A673 (cell line): ENCODE results near the gene NDUFA13. TPM values are rescaled to one million over a fixed set of nuclear protein-coding genes. Genes with fewer than 3 reads are reported as not detected.

ENCODE experiments used
- BruUV-seq: library from RNA; stranded (reverse); fragments of 400-500 nt; replicated peaks from 2 replicates; lab custom pipeline; 2021; lab: Mats Ljungman, UMichigan
- CTCF ChIA-PET: fragments of 300-600 bp; sonication (Branson Sonifier 250); formaldehyde crosslinking; loops from one replicate; lab custom pipeline; 2022; ENCODE audit warnings: antibody characterized with exemption; lab: Charles Lee
- POLR2A ChIA-PET: fragments of 300-600 bp; sonication (Branson Sonifier 250); formaldehyde crosslinking; loops from one replicate; lab custom pipeline; 2022; ENCODE audit warnings: antibody characterized with exemption; ENCODE audit not compliant: low non-redundant PET; lab: Charles Lee
- DNase-seq: peaks from one replicate; pipeline ENCODE4 v3.0.0-alpha.2; 2015; ENCODE audit warnings: low spot score
- H3K27ac ChIP-seq: fragments of 200-600 bp; sonication (generic); 2 replicates; pipeline ENCODE4 v1.5.1; 2016; ENCODE audit warnings: mixed run types, low read depth, mild to moderate bottlenecking, mixed read lengths, antibody characterized with exemption, low read length; ENCODE audit not compliant: poor library complexity, severe bottlenecking
- H3K27me3 ChIP-seq: fragments of 200-600 bp; sonication (generic); replicated peaks from 2 replicates; pipeline ENCODE4 v1.6.1; 2017; ENCODE audit warnings: mixed run types, low read depth, mild to moderate bottlenecking, mixed read lengths, antibody characterized with exemption, low read length; ENCODE audit not compliant: insufficient read depth, poor library complexity
- H3K36me3 ChIP-seq: fragments of 200-600 bp; sonication (generic); 2 replicates; pipeline ENCODE4 v1.6.1; 2016; ENCODE audit warnings: mixed run types, mild to moderate bottlenecking, mixed read lengths, antibody characterized with exemption, low read length; ENCODE audit not compliant: insufficient read depth, poor library complexity, severe bottlenecking
- H3K4me1 ChIP-seq: fragments of 200-600 bp; sonication (generic); 2 replicates; pipeline ENCODE4 v1.6.1; 2017; ENCODE audit warnings: mixed run types, mild to moderate bottlenecking, mixed read lengths, antibody characterized with exemption, low read length; ENCODE audit not compliant: insufficient read depth, poor library complexity, severe bottlenecking
- H3K4me3 ChIP-seq: fragments of 200-600 bp; sonication (generic); 2 replicates; pipeline ENCODE4 v1.5.1; 2016; ENCODE audit warnings: low read depth, mixed run types, mild to moderate bottlenecking, mixed read lengths, low read length; ENCODE audit not compliant: poor library complexity, severe bottlenecking
- H3K9me3 ChIP-seq: fragments of 200-600 bp; sonication (generic); 2 replicates; pipeline ENCODE4 v1.6.1; 2016; ENCODE audit warnings: mixed run types, low read depth, mild to moderate bottlenecking, mixed read lengths, antibody characterized with exemption, low read length; ENCODE audit not compliant: poor library complexity, severe bottlenecking
- EZH2 ChIP-seq: fragments of 200-600 bp; sonication (generic); IDR thresholded peaks from 2 replicates; pipeline ENCODE4 v1.6.1; 2017; ENCODE audit warnings: borderline replicate concordance, low read depth, mild to moderate bottlenecking, mixed read lengths, antibody characterized with exemption, low read length; ENCODE audit not compliant: poor library complexity, severe bottlenecking
- intact Hi-C: fragments of 100-400 bp; cut with micrococcal nuclease; formaldehyde crosslinking; loops from one replicate; pipeline ENCODE4 v1.10.0; 2022; ENCODE audit not compliant: unreplicated experiment
- total RNA-seq: library from RNA; stranded (reverse); gene quantifications from 2 replicates; pipeline ENCODE4 v1.2.3, GENCODE V29; 2021
- TF ChIP-seq, protein P1 (sequence below): fragments of 300-800, 200-600 bp; sonication (generic); conservative IDR thresholded peaks from 2 replicates; pipeline ENCODE4 v1.5.1; 2017; ENCODE audit warnings: low read depth, mild to moderate bottlenecking, antibody characterized with exemption, low read length, moderate library complexity, mixed read lengths

The NDUFA13 gene
- total RNA-seq, 1 experiment from 2014 or later = 431 TPM

- no peak for TF ChIP-seq EZH2
- TF ChIP-seq, protein P1, sequence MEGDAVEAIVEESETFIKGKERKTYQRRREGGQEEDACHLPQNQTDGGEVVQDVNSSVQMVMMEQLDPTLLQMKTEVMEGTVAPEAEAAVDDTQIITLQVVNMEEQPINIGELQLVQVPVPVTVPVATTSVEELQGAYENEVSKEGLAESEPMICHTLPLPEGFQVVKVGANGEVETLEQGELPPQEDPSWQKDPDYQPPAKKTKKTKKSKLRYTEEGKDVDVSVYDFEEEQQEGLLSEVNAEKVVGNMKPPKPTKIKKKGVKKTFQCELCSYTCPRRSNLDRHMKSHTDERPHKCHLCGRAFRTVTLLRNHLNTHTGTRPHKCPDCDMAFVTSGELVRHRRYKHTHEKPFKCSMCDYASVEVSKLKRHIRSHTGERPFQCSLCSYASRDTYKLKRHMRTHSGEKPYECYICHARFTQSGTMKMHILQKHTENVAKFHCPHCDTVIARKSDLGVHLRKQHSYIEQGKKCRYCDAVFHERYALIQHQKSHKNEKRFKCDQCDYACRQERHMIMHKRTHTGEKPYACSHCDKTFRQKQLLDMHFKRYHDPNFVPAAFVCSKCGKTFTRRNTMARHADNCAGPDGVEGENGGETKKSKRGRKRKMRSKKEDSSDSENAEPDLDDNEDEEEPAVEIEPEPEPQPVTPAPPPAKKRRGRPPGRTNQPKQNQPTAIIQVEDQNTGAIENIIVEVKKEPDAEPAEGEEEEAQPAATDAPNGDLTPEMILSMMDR = no peak
- Histone ChIP-seq H3K36me3 (peaks cover 70% of the 10 kb centered on the region), H3K4me3 (no peak overlapping the region), H3K27me3 (no peaks in the 10 kb centered on the region), H3K9me3 (no peaks in the 10 kb centered on the region), H3K4me1 (peaks cover 14% of the 10 kb centered on the region), H3K27ac (no peak overlapping the region)
- DNase-seq = no peak
- BruUV-seq = no TSS peak
- CTCF ChIA-PET = no interaction called here
- intact Hi-C loops = no loop called here
- POLR2A ChIA-PET = no interaction called here
These were observed 20.1 kb upstream of the NDUFA13 start for GRCh38 chr19:19495614-19496603.

DNA sequence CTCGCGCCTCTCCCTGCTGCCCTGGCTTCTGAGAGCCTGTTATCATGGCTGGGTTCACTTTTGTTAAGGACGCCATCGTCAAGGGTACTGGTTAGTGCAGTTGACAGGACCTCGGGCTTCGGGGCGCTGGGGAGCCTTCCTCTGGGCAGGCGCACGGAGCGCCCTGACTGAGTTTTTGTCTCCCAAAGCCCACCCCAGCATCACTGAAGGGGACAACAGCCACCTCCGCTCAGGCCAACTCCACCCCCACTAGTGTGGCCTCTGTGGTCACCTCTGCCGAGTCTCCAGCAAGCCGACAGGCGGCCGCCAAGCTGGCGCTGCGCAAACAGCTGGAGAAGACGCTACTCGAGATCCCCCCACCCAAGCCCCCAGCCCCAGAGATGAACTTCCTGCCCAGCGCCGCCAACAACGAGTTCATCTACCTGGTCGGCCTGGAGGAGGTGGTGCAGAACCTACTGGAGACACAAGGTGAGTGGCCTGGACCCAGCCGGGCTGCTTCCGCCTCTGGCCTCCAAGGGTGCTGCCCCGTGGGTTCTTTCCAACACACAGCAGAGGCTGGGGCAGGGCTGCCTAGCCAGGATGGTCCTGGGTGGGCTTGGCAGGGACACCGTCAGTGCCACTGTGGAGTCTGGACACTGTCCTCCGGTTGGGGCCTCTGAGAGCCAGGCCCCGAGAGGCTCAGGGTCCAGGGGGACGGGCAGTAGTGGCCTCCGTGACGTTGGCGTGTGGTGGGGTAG, 17.6 kb upstream of the NDUFA13 start:
- Histone ChIP-seq H3K27ac (no peak overlapping the region), H3K4me1 (peaks cover 10% of the 10 kb centered on the region), H3K9me3 (no peaks in the 10 kb centered on the region), H3K4me3 (no peak overlapping the region), H3K27me3 (no peaks in the 10 kb centered on the region), H3K36me3 (peaks cover 78% of the 10 kb centered on the region)
- ChIA-PET POLR2A (no interaction called here), CTCF (no interaction called here)
- TF ChIP-seq, protein P1 = no peak
- TF ChIP-seq EZH2 = no peak
- intact Hi-C loops = no loop called here
- no peak for DNase-seq
- BruUV-seq = no TSS peak

DNA sequence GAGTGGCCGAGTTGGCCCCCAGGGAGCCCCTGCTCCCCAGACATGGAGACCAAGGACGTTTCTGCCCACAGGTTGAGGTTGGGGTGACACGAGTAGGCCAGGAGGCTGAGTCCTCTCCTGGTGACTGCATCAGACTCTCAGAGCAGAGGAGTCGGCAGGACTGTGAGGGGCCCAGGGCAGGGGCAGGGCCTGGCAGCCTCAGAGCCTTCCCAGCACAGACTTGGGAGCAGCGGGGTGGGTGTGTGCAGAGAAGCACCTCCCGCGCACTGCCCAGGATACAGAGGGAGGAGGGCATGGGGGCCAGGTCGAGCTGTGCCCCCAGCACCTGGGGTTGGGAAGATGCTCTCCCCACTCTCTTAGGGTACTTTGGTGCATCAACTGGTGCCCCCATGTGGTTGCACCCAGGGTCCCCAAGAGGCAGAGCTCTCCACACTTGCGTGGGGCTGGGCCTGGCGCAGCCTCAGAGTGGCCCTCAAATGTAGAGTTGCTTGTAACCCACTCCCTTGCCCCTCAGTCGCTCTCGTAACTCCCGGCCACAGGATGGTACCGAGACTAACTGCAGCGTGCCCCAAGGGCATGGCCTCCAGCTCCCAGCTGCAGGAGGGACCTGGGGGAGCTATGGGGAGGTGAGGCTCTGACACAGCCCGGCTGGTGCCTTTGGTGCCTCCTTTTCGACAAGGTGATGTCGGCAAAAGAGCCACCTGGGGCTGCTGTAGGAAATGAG, 16.6 kb upstream of the NDUFA13 start:
- no peak overlapping the region for H3K27ac ChIP-seq
- intact Hi-C loops = no loop called here
- H3K9me3 ChIP-seq = no peaks in the 10 kb centered on the region
- no peak overlapping the region for H3K4me3 ChIP-seq
- TF ChIP-seq, protein P1 = no peak
- no peak for TF ChIP-seq EZH2
- peaks cover 85% of the 10 kb centered on the region for H3K36me3 ChIP-seq
- CTCF ChIA-PET = no interaction called here
- no TSS peak for BruUV-seq
- DNase-seq = no peak
- POLR2A ChIA-PET = no interaction called here
- H3K27me3 ChIP-seq = no peaks in the 10 kb centered on the region
- no peaks in the 10 kb centered on the region for H3K4me1 ChIP-seq
